GM23248 (cell line): Measurements from ENCODE around the gene GBX1. TPM values are rescaled to one million over a fixed set of nuclear protein-coding genes. Genes with fewer than 3 reads are reported as not detected.

Source experiments
- DNase-seq: peaks from one replicate; pipeline ENCODE4 v3.0.0-alpha.2; 2015
- H2AFZ ChIP-seq: fragments of 200-600 bp; sonication (generic); 2 replicates; pipeline ENCODE4 v1.6.1; 2016; ENCODE audit warnings: antibody characterized with exemption
- H3F3A ChIP-seq: fragments of 200-600 bp; sonication (generic); 2 replicates; pipeline ENCODE4 v1.6.1; 2016; ENCODE audit warnings: mild to moderate bottlenecking, antibody characterized with exemption, mixed run types; ENCODE audit not compliant: insufficient read depth
- H3K27ac ChIP-seq: fragments of 200-600 bp; sonication (generic); 2 replicates; pipeline ENCODE4 v1.5.1; 2016; ENCODE audit warnings: mild to moderate bottlenecking
- H3K27me3 ChIP-seq: fragments of 200-600 bp; sonication (generic); replicated peaks from 2 replicates; pipeline ENCODE4 v1.6.1; 2016; ENCODE audit warnings: mild to moderate bottlenecking; ENCODE audit not compliant: insufficient read depth
- H3K36me3 ChIP-seq: fragments of 200-600 bp; sonication (generic); 2 replicates; pipeline ENCODE4 v1.6.1; 2016; ENCODE audit warnings: low read depth, mild to moderate bottlenecking
- H3K4me1 ChIP-seq: fragments of 200-600 bp; sonication (generic); 2 replicates; pipeline ENCODE4 v1.6.1; 2016; ENCODE audit warnings: mild to moderate bottlenecking; ENCODE audit not compliant: insufficient read depth
- H3K4me2 ChIP-seq: fragments of 200-600 bp; sonication (generic); one replicate; pipeline ENCODE4 v1.6.1; 2016; ENCODE audit warnings: mild to moderate bottlenecking; ENCODE audit not compliant: unreplicated experiment
- H3K4me3 ChIP-seq: fragments of 200-600 bp; sonication (generic); 2 replicates; pipeline ENCODE4 v1.5.1; 2016; ENCODE audit warnings: mild to moderate bottlenecking
- H3K79me2 ChIP-seq: fragments of 200-600 bp; sonication (generic); 2 replicates; pipeline ENCODE4 v1.6.1; 2016; ENCODE audit warnings: mild to moderate bottlenecking; ENCODE audit not compliant: insufficient read depth
- H3K9ac ChIP-seq: fragments of 200-600 bp; sonication (generic); 2 replicates; pipeline ENCODE4 v1.6.1; 2016; ENCODE audit warnings: mild to moderate bottlenecking
- H3K9me2 ChIP-seq: fragments of 200-600 bp; sonication (generic); 2 replicates; pipeline ENCODE4 v1.6.1; 2016; ENCODE audit warnings: mixed run types, mild to moderate bottlenecking, moderate library complexity; ENCODE audit not compliant: insufficient read depth
- H3K9me3 ChIP-seq: fragments of 200-600 bp; sonication (generic); one replicate; pipeline ENCODE4 v1.6.1; 2017; ENCODE audit warnings: low read depth
- H4K20me1 ChIP-seq: fragments of 200-600 bp; sonication (generic); 2 replicates; pipeline ENCODE4 v1.6.0; 2016; ENCODE audit not compliant: insufficient read depth
- EZH2 ChIP-seq: fragments of 200-600 bp; sonication (generic); IDR thresholded peaks from 2 replicates; pipeline ENCODE4 v1.6.1; 2018; ENCODE audit warnings: antibody characterized with exemption, mild to moderate bottlenecking; ENCODE audit not compliant: insufficient read depth, poor library complexity, severe bottlenecking
- EZH2phosphoT487 ChIP-seq: fragments of 200-600 bp; sonication (generic); IDR thresholded peaks from 2 replicates; pipeline ENCODE4 v1.6.1; 2018; ENCODE audit warnings: antibody characterized with exemption, moderate library complexity, mild to moderate bottlenecking, low read depth; ENCODE audit not compliant: insufficient read depth
- WGBS, 2 experiments: methylation state at CpG; one replicate each; pipeline ENCODE4 v1.1.6; 2015 to 2017; ENCODE audit warnings: low lambda C conversion rate in 2 of 2, low coverage in 1 of 2; ENCODE audit errors: missing lambda C conversion rate in 2 of 2; 5-methylcytosine and 5-hydroxymethylcytosine counted together
- in situ Hi-C: fragments of 300-500 bp; cut with MboI; formaldehyde crosslinking; loops from 2 replicates; pipeline ENCODE4 v1.15.0; 2020
- polyA plus RNA-seq: library from polyadenylated mRNA; unstranded; fragments of >200 nt; fragmentation: Nextera tagmentation; extraction: Ambion mirVana; gene quantifications from 2 replicates; pipeline ENCODE4 v1.2.1, GENCODE V29; 2016
- total RNA-seq: library from RNA; depleted of rRNA; stranded (reverse); fragments of >200 nt; shearing (Covaris generic); gene quantifications from 2 replicates; pipeline ENCODE4 v1.2.3, GENCODE V29; 2014

GBX1 gene
- total and polyA plus RNA-seq, 2 experiments from 2014 or later: not detected

DNA sequence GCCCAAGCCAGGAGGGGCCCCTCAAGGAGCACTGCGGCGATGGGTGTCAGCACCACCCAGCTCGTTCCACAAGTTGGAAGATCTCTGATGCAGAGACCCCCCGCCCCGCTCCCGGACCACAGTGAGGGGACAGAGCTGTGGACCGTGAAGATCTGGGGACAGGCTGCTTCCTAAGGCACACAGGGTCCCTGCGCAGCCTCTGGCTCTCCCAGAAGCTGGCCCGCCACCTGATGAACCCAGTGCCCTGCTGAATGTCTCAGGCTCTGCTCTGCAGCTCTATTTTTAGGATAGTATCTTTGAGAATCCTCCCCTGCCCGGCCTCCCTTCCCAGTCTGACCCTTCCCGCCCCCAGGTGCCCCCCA, 29.7 kb downstream of the GBX1 start:
- Histone ChIP-seq H3F3A (no peaks in the 10 kb centered on the region), H3K4me1 (no peaks in the 10 kb centered on the region), H3K79me2 (no peaks in the 10 kb centered on the region), H2AFZ (no peak overlapping the region), H3K9ac (no peak overlapping the region), H3K4me2 (no peak overlapping the region), H3K36me3 (peaks cover 7% of the 10 kb centered on the region; the same call in 1 of the 2 replicates), H3K27me3 (no peaks in the 10 kb centered on the region), H3K9me3 (no peaks in the 10 kb centered on the region), H4K20me1 (no peaks in the 10 kb centered on the region), H3K27ac (no peak overlapping the region), H3K9me2 (no peaks in the 10 kb centered on the region), H3K4me3 (no peak overlapping the region)
- 96 to 98% methylated on average over 8 to 11 of the region's 11 CpGs for WGBS, 2 experiments
- no peak for TF ChIP-seq EZH2
- DNase-seq: no peak
- in situ Hi-C loops: no loop called here

- Histone ChIP-seq H3K27ac (no peak overlapping the region), H2AFZ (no peak overlapping the region), H3K27me3 (no peaks in the 10 kb centered on the region), H3K4me2 (no peak overlapping the region), H3K9ac (no peak overlapping the region), H4K20me1 (no peaks in the 10 kb centered on the region), H3K9me3 (no peaks in the 10 kb centered on the region), H3K9me2 (no peaks in the 10 kb centered on the region), H3F3A (no peaks in the 10 kb centered on the region), H3K4me1 (no peaks in the 10 kb centered on the region), H3K36me3 (peaks cover 7% of the 10 kb centered on the region; the same call in 1 of the 2 replicates), H3K79me2 (no peaks in the 10 kb centered on the region), H3K4me3 (no peak overlapping the region)
- TF ChIP-seq EZH2phosphoT487 (no peak), EZH2 (no peak)
- 92 to 93% methylated on average over 22 of the region's 22 CpGs for WGBS, 2 experiments
- in situ Hi-C loops: no loop called here
- no peak for DNase-seq
Observed at GRCh38 chr7:151137076-151137675, 30.3 kb downstream of the GBX1 start.

DNA sequence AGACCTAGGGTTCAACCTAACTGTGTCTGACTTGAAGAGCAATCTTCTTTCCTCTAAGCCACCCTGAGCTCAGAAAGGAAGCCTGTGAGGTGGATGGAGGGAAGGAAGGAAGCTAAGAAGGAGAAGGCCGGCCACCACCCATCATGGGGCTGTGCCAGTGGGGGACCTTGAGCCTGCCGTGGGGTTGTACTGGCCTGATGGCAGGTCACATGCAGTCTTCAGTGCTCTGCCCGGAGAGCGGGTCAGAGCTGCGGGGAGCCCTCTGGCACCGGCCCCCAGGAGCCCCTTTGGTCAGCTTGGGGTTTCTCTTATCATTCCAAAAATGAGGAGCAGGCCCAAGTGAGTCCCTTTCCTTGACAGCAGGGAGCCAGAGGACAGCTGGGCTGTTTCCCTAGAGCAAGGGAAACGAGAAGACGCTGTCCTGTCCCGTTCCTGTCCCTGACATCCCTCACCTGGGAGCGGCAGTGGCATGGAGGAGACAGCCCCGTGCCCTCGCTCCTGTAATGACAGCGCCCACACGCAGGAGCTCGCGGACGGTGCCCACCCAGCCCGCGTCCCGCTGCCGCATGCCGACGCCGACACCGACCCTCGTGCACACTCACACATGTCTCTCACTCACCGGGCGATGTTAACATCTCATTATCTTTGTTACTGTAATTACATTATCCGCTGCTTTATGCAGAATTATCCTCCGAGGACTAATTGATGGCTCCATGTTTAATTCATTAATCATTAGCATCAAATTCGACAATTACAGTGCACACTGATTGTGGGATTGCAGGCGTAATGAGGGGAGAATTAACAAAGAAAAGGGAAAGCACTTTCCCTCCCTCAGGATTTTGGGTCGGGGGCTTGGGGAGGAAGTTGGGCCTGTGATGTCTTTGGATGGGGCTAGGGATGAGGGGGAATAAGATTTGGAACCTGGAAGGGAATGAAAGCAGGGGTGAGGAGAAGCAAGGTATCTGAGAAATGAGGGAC, 31.3 kb downstream of the GBX1 start:
- in situ Hi-C loops: no loop called here
- Histone ChIP-seq H3K9ac (no peak overlapping the region), H3K9me3 (no peaks in the 10 kb centered on the region), H4K20me1 (no peaks in the 10 kb centered on the region), H3K4me2 (no peak overlapping the region), H3K36me3 (peaks cover 10% of the 10 kb centered on the region; the same call in 1 of the 2 replicates), H3K79me2 (no peaks in the 10 kb centered on the region), H3K27ac (no peak overlapping the region), H3K9me2 (no peaks in the 10 kb centered on the region), H3K4me3 (no peak overlapping the region), H3K4me1 (no peaks in the 10 kb centered on the region), H2AFZ (no peak overlapping the region), H3K27me3 (no peaks in the 10 kb centered on the region), H3F3A (no peaks in the 10 kb centered on the region)
- no peak for DNase-seq
- 92 to 97% methylated on average over 32 to 33 of the region's 33 CpGs for WGBS, 2 experiments
- TF ChIP-seq EZH2phosphoT487 (no peak), EZH2 (no peak)

DNA sequence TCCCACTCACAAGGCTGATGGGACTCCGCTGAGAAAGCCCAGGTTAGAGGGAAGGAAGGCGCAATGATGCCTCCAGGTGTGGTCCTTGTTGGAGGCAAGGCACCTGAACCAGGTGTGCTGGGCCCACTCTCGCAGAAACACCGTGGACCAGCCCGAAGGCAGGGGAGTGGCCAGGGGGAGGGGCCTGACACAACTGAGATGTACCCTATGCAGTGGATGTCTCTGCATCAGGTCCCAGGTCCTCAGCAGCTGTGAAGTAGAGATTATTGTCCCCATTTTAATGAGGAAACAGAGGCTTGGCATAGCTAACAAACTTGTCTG, 32.0 kb downstream of the GBX1 start:
- no peak for TF ChIP-seq EZH2
- no peak for TF ChIP-seq EZH2phosphoT487
- Histone ChIP-seq H3K4me2 (no peak overlapping the region), H3K36me3 (peaks cover 14% of the 10 kb centered on the region; the same call in 1 of the 2 replicates), H3K4me3 (no peak overlapping the region), H3F3A (no peaks in the 10 kb centered on the region), H3K79me2 (no peaks in the 10 kb centered on the region), H3K9me3 (no peaks in the 10 kb centered on the region), H4K20me1 (no peaks in the 10 kb centered on the region), H3K27ac (no peak overlapping the region), H3K9ac (no peak overlapping the region), H3K9me2 (no peaks in the 10 kb centered on the region), H2AFZ (no peak overlapping the region), H3K4me1 (no peaks in the 10 kb centered on the region), H3K27me3 (no peaks in the 10 kb centered on the region)
- WGBS, 2 experiments: 96% methylated on average over 5 of the region's 5 CpGs
- no peak for DNase-seq
- in situ Hi-C loops: no loop called here
